NT2/D1 (cell line): ENCODE measurements around the gene CACNA1E.
"Not testable (repeated sequence)": the region's sequence is repeated elsewhere in the genome, so short reads cannot be mapped to it uniquely, and the experiment has no call there.

ENCODE experiments used
- SUZ12 ChIP-seq: IDR thresholded peaks from 2 replicates; pipeline ENCODE4 v1.6.1; 2011; ENCODE audit not compliant: insufficient read length, insufficient read depth; ENCODE audit errors: extremely low read depth
- YY1 ChIP-seq: IDR thresholded peaks from 2 replicates; pipeline ENCODE4 v1.6.1; 2011; ENCODE audit not compliant: insufficient read length, insufficient read depth
- ZNF274 ChIP-seq: IDR thresholded peaks from 2 replicates; pipeline ENCODE4 v1.6.1; 2011; ENCODE audit warnings: mild to moderate bottlenecking, low read depth, low read length

DNA sequence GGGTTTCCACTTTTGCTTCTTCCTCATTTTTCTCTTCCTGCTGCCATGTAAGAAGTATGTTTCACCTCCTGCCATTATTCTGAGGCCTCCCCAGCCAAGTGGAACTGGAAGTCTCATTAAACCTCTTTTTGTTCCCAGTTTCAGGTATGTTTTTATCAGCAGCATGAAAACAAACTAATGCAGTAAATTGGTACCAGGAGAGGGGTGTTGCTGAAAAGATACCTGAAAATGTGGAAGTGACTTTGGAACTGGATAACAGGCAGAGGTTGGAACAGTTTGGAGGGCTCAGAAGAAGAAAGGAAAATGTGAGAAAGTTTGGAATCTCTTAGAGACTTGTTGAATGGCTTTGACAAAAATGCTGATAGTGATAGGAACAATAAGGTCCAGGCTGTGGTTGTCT is 44.9 kb downstream of the CACNA1E start:
- not testable (repeated sequence) for TF ChIP-seq SUZ12, ZNF274, YY1
